Measurements from ENCODE around the gene NPHP4. TPM values are rescaled to one million over a fixed set of nuclear protein-coding genes. Genes with fewer than 3 reads are reported as not detected.

The NPHP4 gene
- total RNA-seq, 2 donors from 2014 or later: 11.4 to 32.2 TPM

GRCh38 chr1:5872886-5873285 is 119.3 kb downstream of the NPHP4 start:
- 95% methylated on average over 13 of the region's 16 CpGs for WGBS

GRCh38 chr1:5868931-5869500 is 123.2 kb downstream of the NPHP4 start:
- DNase-seq (ENCODE audit: low spot score): no peak
- no peaks in the 10 kb centered on the region for H3K9me3 ChIP-seq
- H3K27ac ChIP-seq: no peak overlapping the region
- intact Hi-C loops (cut with DNase I): no loop called here
- no peaks in the 10 kb centered on the region for H3K36me3 ChIP-seq
- no peaks in the 10 kb centered on the region for H3K27me3 ChIP-seq (replicated peaks; ENCODE audit: insufficient read depth)
- no peak overlapping the region for H3K4me3 ChIP-seq
- H3K4me1 ChIP-seq (replicated peaks): no peaks in the 10 kb centered on the region
- no peak for TF ChIP-seq POLR2AphosphoS5 (IDR thresholded peaks at IDR 0.05)
- WGBS: 96% methylated on average over 6 of the region's 6 CpGs

More at GRCh38 chr1:5872886-5873285, 119.3 kb downstream of the NPHP4 start:
- H3K9me3 ChIP-seq: no peaks in the 10 kb centered on the region
- intact Hi-C loops (cut with DNase I): no loop called here
- no peak for DNase-seq (ENCODE audit: low spot score)
- H3K4me1 ChIP-seq (replicated peaks): no peaks in the 10 kb centered on the region
- TF ChIP-seq POLR2A (IDR thresholded peaks at IDR 0.05): no peak
- TF ChIP-seq POLR2AphosphoS5 (IDR thresholded peaks at IDR 0.05): no peak
- TF ChIP-seq CTCF (IDR thresholded peaks at IDR 0.05): no peak
- no peaks in the 10 kb centered on the region for H3K27me3 ChIP-seq (replicated peaks; ENCODE audit: insufficient read depth)
- no peaks in the 10 kb centered on the region for H3K36me3 ChIP-seq
- H3K27ac ChIP-seq: no peak overlapping the region
- H3K4me3 ChIP-seq: no peak overlapping the region

- no peak overlapping the region for H3K4me3 ChIP-seq
- no peaks in the 10 kb centered on the region for H3K9me3 ChIP-seq
- no peaks in the 10 kb centered on the region for H3K36me3 ChIP-seq
- TF ChIP-seq POLR2AphosphoS5 (IDR thresholded peaks at IDR 0.05): no peak
- TF ChIP-seq CTCF (IDR thresholded peaks at IDR 0.05): no peak
- TF ChIP-seq POLR2A (IDR thresholded peaks at IDR 0.05): no peak
- H3K27me3 ChIP-seq (replicated peaks; ENCODE audit: insufficient read depth): no peaks in the 10 kb centered on the region
- H3K27ac ChIP-seq: no peak overlapping the region
- DNase-seq (ENCODE audit: low spot score): no peak
- intact Hi-C loops (cut with DNase I): no loop called here
- WGBS: 87% methylated on average over 7 of the region's 7 CpGs
- no peaks in the 10 kb centered on the region for H3K4me1 ChIP-seq (replicated peaks)
These were observed 126.5 kb downstream of the NPHP4 start for GRCh38 chr1:5865774-5866173.

- Histone ChIP-seq H3K4me3 (no peak overlapping the region), H3K36me3 (no peaks in the 10 kb centered on the region), H3K27ac (no peak overlapping the region), H3K27me3 (replicated peaks; ENCODE audit: insufficient read depth) (no peaks in the 10 kb centered on the region), H3K4me1 (replicated peaks) (no peaks in the 10 kb centered on the region), H3K9me3 (no peaks in the 10 kb centered on the region)
- intact Hi-C loops (cut with DNase I): no loop called here
- 98% methylated on average over 16 of the region's 16 CpGs for WGBS
- TF ChIP-seq CTCF (IDR thresholded peaks at IDR 0.05) (no peak), POLR2A (IDR thresholded peaks at IDR 0.05) (no peak), POLR2AphosphoS5 (IDR thresholded peaks at IDR 0.05) (no peak)
- no peak for DNase-seq (ENCODE audit: low spot score)
These were observed 127.2 kb downstream of the NPHP4 start for GRCh38 chr1:5865056-5865455.

GRCh38 chr1:5864256-5864655 is 128.0 kb downstream of the NPHP4 start:
- TF ChIP-seq POLR2AphosphoS5 (IDR thresholded peaks at IDR 0.05) (no peak), POLR2A (IDR thresholded peaks at IDR 0.05) (no peak), CTCF (IDR thresholded peaks at IDR 0.05) (no peak)
- intact Hi-C loops (cut with DNase I): no loop called here
- H3K27me3 ChIP-seq (replicated peaks; ENCODE audit: insufficient read depth): no peaks in the 10 kb centered on the region
- H3K27ac ChIP-seq: no peak overlapping the region
- H3K36me3 ChIP-seq: no peaks in the 10 kb centered on the region
- H3K4me3 ChIP-seq: no peak overlapping the region
- H3K4me1 ChIP-seq (replicated peaks): no peaks in the 10 kb centered on the region
- WGBS: 97% methylated on average over 16 of the region's 16 CpGs
- DNase-seq (ENCODE audit: low spot score): no peak
- no peaks in the 10 kb centered on the region for H3K9me3 ChIP-seq
